ENCODE results near the gene GGCT.

The GGCT gene

DNA sequence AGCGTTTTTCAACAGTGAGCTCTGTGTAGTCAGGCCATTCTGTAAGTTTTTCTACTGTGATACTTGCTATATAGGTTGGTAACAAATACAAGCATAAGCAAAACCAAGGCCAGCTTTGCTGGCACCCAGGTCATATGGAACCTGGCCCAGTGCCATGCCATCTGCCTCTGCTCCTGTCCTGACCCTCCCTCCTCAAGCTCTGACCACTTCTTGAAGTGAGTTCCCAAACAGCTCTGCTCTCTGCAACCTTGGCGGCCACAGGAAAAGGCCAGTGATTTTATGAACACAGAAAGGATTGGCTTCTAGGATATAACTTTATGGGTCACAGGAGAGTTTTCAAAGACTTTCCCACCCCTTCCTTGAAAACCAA, 38.8 kb downstream of the GGCT start:
- no peaks in the 10 kb centered on the region for H3K9me3 ChIP-seq (ENCODE audit: control insufficient read depth, low read length)
- no peaks in the 10 kb centered on the region for H3K36me3 ChIP-seq (ENCODE audit: control insufficient read depth, insufficient read depth, low read length)
- no peak overlapping the region for H3K9ac ChIP-seq (ENCODE audit: low read length)
- H3K4me3 ChIP-seq (ENCODE audit: low read length): no peak overlapping the region
- H3K27me3 ChIP-seq (ENCODE audit: control insufficient read depth, insufficient read depth, low read length): no peaks in the 10 kb centered on the region
- H3K4me1 ChIP-seq (ENCODE audit: control insufficient read depth, insufficient read depth, low read length): peaks cover 25% of the 10 kb centered on the region

DNA sequence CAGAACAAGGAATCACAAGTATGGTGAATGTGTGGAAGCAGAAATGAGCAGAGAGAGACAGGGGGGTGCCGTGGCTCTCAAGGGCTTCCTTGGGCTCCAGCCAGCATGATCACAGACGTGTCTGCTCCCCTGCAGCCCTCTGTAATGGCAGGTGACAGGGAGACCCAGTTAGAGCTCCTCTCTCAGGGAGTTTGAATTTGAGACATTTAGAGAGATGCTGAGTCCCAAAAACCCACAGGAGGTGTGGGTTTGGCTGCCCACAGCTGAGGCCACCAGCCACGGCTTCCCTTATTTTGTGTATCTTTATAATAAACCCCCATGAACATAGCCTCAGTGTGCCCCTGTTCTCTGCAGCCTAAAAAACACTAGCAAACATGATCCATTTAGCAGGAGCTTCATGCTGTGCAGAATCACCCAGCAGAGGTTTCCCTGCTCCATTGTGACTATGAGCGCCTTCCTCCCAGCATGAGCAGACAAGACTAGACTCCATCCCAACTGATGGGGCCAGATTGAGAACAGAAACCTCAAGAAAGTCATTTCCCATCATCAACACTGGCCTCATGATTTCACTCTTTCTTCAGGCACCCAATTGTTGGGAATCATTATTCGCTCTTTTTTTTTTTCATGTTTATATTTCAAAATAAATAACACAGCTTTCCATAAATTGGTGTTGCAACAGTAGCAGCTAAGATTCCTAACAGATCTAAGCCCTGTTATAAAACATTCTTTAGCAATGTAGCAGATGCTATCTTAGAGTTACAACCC, 39.4 kb downstream of the GGCT start:
- Histone ChIP-seq H3K9ac (ENCODE audit: low read length) (no peak overlapping the region), H3K9me3 (ENCODE audit: control insufficient read depth, low read length) (no peaks in the 10 kb centered on the region), H3K36me3 (ENCODE audit: control insufficient read depth, insufficient read depth, low read length) (no peaks in the 10 kb centered on the region), H3K4me3 (ENCODE audit: low read length) (no peak overlapping the region), H3K4me1 (ENCODE audit: control insufficient read depth, insufficient read depth, low read length) (peaks cover 20% of the 10 kb centered on the region), H3K27me3 (ENCODE audit: control insufficient read depth, insufficient read depth, low read length) (no peaks in the 10 kb centered on the region)

DNA sequence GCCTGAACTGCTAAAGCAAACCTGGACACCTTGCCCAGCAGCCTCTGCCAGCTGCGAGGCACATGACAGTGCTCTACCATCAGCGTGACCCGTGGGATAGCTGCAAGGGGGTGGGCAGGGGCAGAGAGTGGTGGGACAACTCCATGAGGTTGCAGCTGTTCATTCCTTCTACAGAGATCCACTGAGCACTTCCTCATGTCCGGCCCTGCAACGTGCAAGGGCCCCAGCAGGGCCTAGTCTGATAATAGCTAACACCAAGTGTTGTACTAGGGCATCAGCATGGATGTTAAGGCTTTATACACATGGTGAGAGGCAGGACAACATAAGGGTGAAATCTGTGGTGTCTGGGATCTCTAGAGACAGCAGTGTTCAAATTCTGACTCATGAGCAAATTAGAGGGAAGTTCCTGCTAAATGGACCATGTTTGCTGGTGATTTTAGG, 40.4 kb downstream of the GGCT start:
- H3K27me3 ChIP-seq (ENCODE audit: control insufficient read depth, insufficient read depth, low read length): no peaks in the 10 kb centered on the region
- peaks cover 14% of the 10 kb centered on the region for H3K4me1 ChIP-seq (ENCODE audit: control insufficient read depth, insufficient read depth, low read length)
- no peak overlapping the region for H3K4me3 ChIP-seq (ENCODE audit: low read length)
- H3K9me3 ChIP-seq (ENCODE audit: control insufficient read depth, low read length): no peaks in the 10 kb centered on the region
- no peak overlapping the region for H3K9ac ChIP-seq (ENCODE audit: low read length)
- H3K36me3 ChIP-seq (ENCODE audit: control insufficient read depth, insufficient read depth, low read length): no peaks in the 10 kb centered on the region

DNA sequence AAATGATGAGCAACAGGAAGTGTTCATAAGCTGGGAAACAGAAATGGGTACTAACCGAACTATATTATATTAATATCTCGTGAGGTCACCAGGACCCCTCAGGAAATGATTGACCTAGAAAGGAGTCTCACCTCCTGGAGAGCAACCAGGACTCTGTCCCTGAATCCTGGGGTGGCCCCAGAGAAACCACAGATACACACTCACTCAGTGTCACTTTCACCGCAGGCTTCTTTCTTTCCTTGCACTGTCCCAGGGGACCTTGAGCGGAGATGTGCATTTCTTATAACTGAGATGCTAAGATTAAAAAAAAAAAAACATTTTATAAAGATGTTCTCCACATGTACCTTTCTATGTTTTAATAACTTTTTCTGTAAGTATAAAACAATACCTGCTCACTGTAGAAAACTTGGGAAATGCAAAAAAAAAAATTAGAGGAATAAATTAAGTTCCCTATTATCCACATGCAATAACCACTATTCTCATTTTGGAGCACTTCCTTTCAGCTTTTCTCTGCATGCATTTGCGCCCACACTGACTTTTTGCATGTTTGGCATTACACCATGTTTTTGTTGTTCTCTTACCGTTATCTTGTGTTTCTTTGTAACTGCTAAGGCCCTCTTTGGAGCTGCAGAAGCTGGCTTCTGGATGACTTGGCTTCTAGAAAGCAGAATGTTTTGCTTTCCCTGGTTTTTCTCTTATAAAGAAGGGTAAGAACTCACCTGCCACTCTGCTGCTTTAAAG, 41.1 kb downstream of the GGCT start:
- Histone ChIP-seq H3K27me3 (ENCODE audit: control insufficient read depth, insufficient read depth, low read length) (no peaks in the 10 kb centered on the region), H3K4me3 (ENCODE audit: low read length) (no peak overlapping the region), H3K36me3 (ENCODE audit: control insufficient read depth, insufficient read depth, low read length) (no peaks in the 10 kb centered on the region), H3K9me3 (ENCODE audit: control insufficient read depth, low read length) (no peaks in the 10 kb centered on the region), H3K9ac (ENCODE audit: low read length) (no peak overlapping the region), H3K4me1 (ENCODE audit: control insufficient read depth, insufficient read depth, low read length) (peaks cover 8% of the 10 kb centered on the region)

DNA sequence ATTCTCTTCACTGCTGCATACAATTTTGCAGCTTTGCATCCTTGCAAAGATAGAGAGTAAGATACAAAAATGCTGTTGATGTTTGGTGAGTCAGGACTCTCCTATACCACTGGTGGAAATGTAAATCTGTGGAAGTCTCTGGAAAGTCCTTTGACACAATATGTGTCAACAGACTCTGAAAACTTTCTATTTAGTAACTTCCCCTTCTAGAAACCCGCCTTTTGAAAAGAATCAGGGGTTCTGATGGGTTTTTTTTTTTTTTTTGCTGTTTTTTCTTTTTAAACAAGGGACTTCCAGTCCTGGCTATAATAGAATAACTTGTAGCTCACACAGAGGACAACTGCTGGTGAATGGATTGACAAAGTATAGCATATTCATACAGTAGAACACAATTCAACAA, 42.5 kb downstream of the GGCT start:
- Histone ChIP-seq H3K27me3 (ENCODE audit: control insufficient read depth, insufficient read depth, low read length) (no peaks in the 10 kb centered on the region), H3K36me3 (ENCODE audit: control insufficient read depth, insufficient read depth, low read length) (no peaks in the 10 kb centered on the region), H3K9me3 (ENCODE audit: control insufficient read depth, low read length) (no peaks in the 10 kb centered on the region), H3K9ac (ENCODE audit: low read length) (no peak overlapping the region), H3K4me1 (ENCODE audit: control insufficient read depth, insufficient read depth, low read length) (peaks cover 6% of the 10 kb centered on the region), H3K4me3 (ENCODE audit: low read length) (no peak overlapping the region)

DNA sequence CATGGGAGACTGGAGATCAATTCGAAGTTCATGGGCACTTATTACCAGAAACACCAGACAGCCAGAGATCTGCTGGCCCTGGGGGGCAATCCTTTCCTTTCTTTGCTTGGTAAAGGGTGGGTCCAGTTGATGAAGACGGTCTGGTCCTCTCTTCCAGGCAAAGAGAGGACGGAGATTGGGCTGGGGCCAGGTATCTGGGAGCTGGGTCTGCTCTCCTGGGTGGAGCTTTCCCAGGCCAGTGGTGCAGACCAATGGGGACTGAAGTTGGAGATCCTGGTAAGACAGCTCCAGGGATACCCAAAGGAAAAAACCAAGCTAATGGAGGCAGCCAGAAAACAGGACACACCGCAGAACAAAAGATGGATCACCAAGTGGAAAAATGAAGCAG, 44.4 kb downstream of the GGCT start:
- H3K9ac ChIP-seq (ENCODE audit: low read length): no peak overlapping the region
- no peak overlapping the region for H3K4me3 ChIP-seq (ENCODE audit: low read length)
- H3K36me3 ChIP-seq (ENCODE audit: control insufficient read depth, insufficient read depth, low read length): no peaks in the 10 kb centered on the region
- no peaks in the 10 kb centered on the region for H3K9me3 ChIP-seq (ENCODE audit: control insufficient read depth, low read length)
- peaks cover 5% of the 10 kb centered on the region for H3K4me1 ChIP-seq (ENCODE audit: control insufficient read depth, insufficient read depth, low read length)
- H3K27me3 ChIP-seq (ENCODE audit: control insufficient read depth, insufficient read depth, low read length): no peaks in the 10 kb centered on the region

DNA sequence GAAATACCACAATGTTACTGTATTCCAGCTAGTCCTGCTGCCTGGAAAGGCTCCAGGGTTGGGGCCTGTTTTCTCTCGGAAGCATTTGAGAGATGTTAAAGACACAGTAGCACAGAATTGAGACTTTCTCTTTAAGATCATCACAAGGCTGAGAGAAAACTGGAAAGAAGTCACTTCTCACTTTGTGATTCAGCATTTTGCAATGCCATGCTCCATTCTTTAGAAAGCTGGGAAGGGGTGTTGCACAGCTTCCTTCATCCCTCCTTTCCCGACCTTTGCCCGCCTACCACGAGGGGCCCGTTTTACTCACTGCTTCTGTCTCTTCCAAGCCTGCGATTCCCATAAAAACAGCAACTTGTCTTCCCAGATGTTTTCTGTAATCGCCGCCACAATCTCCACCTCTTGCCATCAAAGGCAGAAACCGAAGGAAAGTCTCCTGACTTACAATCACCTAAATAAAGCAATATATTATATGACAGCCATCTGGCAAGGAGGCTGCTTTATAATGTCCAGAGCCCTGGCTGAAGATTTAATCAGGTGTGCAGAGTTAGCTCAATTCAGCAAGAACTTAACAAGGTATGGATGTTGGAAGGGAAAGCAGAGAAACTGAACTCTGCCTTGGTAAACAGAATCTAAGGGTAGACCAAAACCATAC, 44.9 kb downstream of the GGCT start:
- no peaks in the 10 kb centered on the region for H3K27me3 ChIP-seq (ENCODE audit: control insufficient read depth, insufficient read depth, low read length)
- no peak overlapping the region for H3K4me3 ChIP-seq (ENCODE audit: low read length)
- H3K9me3 ChIP-seq (ENCODE audit: control insufficient read depth, low read length): no peaks in the 10 kb centered on the region
- H3K9ac ChIP-seq (ENCODE audit: low read length): no peak overlapping the region
- H3K4me1 ChIP-seq (ENCODE audit: control insufficient read depth, insufficient read depth, low read length): no peaks in the 10 kb centered on the region
- H3K36me3 ChIP-seq (ENCODE audit: control insufficient read depth, insufficient read depth, low read length): no peaks in the 10 kb centered on the region

DNA sequence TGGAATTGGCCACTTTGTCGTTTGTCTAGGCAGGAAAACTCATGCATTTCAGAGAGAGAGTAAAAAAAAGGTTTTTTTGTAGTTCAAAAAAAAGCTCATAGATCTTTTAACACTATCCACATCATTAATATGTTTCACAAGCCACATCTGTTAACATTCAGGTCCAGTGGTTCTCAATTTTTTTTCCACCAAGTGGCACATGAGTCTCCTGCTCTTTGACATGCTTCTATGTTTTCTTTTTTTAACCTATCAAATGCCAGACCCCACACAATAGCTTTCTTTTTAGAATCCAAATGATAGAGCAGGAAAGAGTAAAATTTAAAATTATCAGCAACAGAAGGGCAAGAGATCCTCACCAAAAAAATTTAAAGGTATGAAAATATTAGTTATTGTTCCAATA, 46.3 kb downstream of the GGCT start:
- Histone ChIP-seq H3K4me1 (ENCODE audit: control insufficient read depth, insufficient read depth, low read length) (no peaks in the 10 kb centered on the region), H3K4me3 (ENCODE audit: low read length) (no peak overlapping the region), H3K36me3 (ENCODE audit: control insufficient read depth, insufficient read depth, low read length) (no peaks in the 10 kb centered on the region), H3K9me3 (ENCODE audit: control insufficient read depth, low read length) (no peaks in the 10 kb centered on the region), H3K27me3 (ENCODE audit: control insufficient read depth, insufficient read depth, low read length) (no peaks in the 10 kb centered on the region), H3K9ac (ENCODE audit: low read length) (no peak overlapping the region)

DNA sequence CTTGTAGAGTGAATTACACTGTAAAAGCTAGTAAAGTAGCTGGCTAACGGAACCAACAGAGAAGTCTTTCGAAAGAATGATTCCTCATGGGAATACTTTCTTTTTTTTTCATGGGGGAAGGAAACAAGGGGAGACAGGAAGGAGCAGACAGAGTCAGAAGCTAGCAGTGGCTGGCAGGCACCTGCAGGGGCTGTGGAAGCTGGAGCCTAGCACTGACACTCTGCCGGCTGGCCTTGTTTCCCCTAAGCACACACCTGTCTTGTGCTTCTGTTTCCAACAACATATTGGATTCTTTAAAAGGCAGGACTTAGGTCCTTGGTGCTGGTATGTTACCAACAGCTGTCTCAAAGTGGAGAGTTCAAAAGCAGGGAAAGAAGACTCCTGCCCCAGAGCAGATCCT, 50.7 kb downstream of the GGCT start:
- Histone ChIP-seq H3K27me3 (ENCODE audit: control insufficient read depth, insufficient read depth, low read length) (no peaks in the 10 kb centered on the region), H3K9ac (ENCODE audit: low read length) (no peak overlapping the region), H3K36me3 (ENCODE audit: control insufficient read depth, insufficient read depth, low read length) (no peaks in the 10 kb centered on the region), H3K9me3 (ENCODE audit: control insufficient read depth, low read length) (no peaks in the 10 kb centered on the region), H3K4me1 (ENCODE audit: control insufficient read depth, insufficient read depth, low read length) (peaks cover 3% of the 10 kb centered on the region), H3K4me3 (ENCODE audit: low read length) (no peak overlapping the region)

DNA sequence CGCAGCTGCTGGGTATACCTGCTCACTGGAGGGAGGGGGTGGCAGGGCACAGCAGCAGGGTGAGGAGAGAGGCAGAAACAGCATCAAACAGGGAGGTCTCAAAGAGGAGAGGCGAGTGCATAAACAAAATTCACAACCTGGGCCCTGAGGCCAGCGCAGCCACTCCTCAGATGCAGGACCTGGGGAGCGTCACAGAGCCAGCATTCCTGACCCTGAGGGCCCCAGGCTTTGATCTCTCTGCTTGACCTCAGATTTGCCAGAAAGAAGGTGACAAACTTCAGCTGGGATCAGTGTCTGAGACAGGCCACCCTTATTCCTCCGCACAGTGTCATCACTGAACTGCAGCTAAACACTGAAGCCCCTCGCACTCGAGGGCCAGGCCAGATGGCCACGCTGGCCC, 51.6 kb downstream of the GGCT start:
- Histone ChIP-seq H3K4me3 (ENCODE audit: low read length) (no peak overlapping the region), H3K27me3 (ENCODE audit: control insufficient read depth, insufficient read depth, low read length) (no peaks in the 10 kb centered on the region), H3K4me1 (ENCODE audit: control insufficient read depth, insufficient read depth, low read length) (peaks cover 3% of the 10 kb centered on the region), H3K9ac (ENCODE audit: low read length) (no peak overlapping the region), H3K9me3 (ENCODE audit: control insufficient read depth, low read length) (no peaks in the 10 kb centered on the region), H3K36me3 (ENCODE audit: control insufficient read depth, insufficient read depth, low read length) (no peaks in the 10 kb centered on the region)

DNA sequence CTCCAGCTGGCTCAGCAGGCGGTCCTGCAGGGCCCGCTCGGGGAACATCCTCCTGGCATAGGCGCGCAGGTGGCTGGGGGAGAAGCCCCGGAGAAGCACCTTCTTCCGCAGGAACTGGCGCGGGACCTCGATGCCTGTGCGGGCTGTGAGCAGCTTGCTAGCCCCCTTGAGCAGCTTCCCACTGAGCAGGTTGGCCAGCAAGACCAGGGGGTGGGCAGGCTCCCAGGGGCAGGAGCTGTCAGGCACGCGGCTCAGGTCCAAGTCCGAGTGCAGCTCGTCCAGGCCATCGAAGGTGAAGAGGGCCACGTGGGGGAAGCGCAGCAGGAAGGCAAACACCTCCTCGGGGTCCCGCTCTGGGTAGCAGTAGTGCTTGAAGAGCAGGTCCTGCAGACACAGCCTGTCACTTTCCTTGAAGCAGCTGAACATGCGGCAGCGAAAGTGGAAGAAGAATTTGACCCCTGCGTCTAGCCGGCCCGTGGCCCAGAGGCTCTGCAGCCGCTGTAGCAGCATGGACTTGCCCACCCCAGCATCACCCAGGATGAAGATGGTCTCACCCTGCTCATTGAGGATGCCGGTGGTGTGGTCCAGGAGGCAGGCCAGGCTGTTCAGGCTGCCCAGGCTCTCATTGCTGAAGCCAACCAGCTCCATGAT, 52.2 kb downstream of the GGCT start:
- H3K36me3 ChIP-seq (ENCODE audit: control insufficient read depth, insufficient read depth, low read length): no peaks in the 10 kb centered on the region

More for the DNA sequence above, 52.2 kb downstream of the GGCT start:
- Histone ChIP-seq H3K27me3 (ENCODE audit: control insufficient read depth, insufficient read depth, low read length) (no peaks in the 10 kb centered on the region), H3K9me3 (ENCODE audit: control insufficient read depth, low read length) (no peaks in the 10 kb centered on the region), H3K4me1 (ENCODE audit: control insufficient read depth, insufficient read depth, low read length) (peaks cover 3% of the 10 kb centered on the region), H3K9ac (ENCODE audit: low read length) (no peak overlapping the region), H3K4me3 (ENCODE audit: low read length) (no peak overlapping the region)
